IMR-90 (cell line): ENCODE results near the gene CAMTA1.

Source experiments
- POLR2A ChIP-seq: IDR thresholded peaks from 2 replicates; pipeline ENCODE4 v1.6.1; 2012; ENCODE audit warnings: mild to moderate bottlenecking, low read depth, low read length
- TF ChIP-seq, protein P1 (sequence below): fragments of 150-350 bp; IDR thresholded peaks from 2 replicates; pipeline ENCODE4 v1.6.1; 2017; ENCODE audit warnings: mild to moderate bottlenecking, antibody characterized with exemption, low read length, low read depth

DNA sequence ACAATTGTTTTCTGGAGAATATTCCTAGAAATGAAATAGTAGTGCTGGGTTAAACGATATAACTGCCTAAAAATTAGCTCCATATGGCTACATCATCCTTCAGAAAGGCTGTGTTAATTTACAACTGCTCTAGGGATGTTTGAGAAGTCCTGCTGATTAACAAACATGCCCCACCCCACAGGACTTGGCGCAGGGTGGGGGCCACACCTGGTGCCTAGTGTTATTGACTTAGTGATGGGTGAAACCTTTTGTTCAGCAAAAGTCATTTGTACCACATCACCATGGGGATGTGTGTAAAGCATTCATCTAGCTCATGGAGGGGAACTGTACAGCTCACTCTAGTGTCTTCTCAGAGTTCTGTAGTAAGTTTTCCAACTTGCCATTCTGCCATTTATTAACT, 492.8 kb downstream of the CAMTA1 start:
- TF ChIP-seq, protein P1, sequence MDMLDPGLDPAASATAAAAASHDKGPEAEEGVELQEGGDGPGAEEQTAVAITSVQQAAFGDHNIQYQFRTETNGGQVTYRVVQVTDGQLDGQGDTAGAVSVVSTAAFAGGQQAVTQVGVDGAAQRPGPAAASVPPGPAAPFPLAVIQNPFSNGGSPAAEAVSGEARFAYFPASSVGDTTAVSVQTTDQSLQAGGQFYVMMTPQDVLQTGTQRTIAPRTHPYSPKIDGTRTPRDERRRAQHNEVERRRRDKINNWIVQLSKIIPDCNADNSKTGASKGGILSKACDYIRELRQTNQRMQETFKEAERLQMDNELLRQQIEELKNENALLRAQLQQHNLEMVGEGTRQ: no peak
- no peak for TF ChIP-seq POLR2A
